Psoas muscle (tissue), 8 donors: ENCODE measurements around the gene ZDHHC11. TPM values are rescaled to one million over a fixed set of nuclear protein-coding genes. Genes with fewer than 3 reads are reported as not detected.

Source experiments
- ATAC-seq, 4 donors: fragments of 200-7000 bp; cut with Tn5 transposase; one replicate each; pipeline ENCODE4 v1.9.1; 2020; ENCODE audit warnings: moderate library complexity in 3 of 4, mild to moderate bottlenecking in 2 of 4
- DNase-seq, 2 donors: peaks; one replicate each; pipeline ENCODE4 v3.0.0-alpha.2; 2020
- H3K27ac ChIP-seq: fragments of 200-600 bp; one replicate; pipeline ENCODE4 v1.8.0; 2022
- H3K27me3 ChIP-seq, 3 donors: fragments of 200-600 bp in 1 of 3; one replicate each; pipeline versions ENCODE4 v1.6.1 to v1.8.0; 2013 to 2022; ENCODE audit warnings: low read length in 2 of 3, mild to moderate bottlenecking in 2 of 3, moderate library complexity in 1 of 3; ENCODE audit not compliant: insufficient read depth in 3 of 3
- H3K36me3 ChIP-seq, 2 donors: fragments of 200-600 bp in 1 of 2; one replicate each; pipeline versions ENCODE4 v1.6.1 to v1.8.0; 2013 to 2022; ENCODE audit warnings: low read depth in 1 of 2, mild to moderate bottlenecking in 1 of 2, moderate library complexity in 1 of 2; ENCODE audit not compliant: insufficient read depth in 1 of 2
- H3K4me1 ChIP-seq: fragments of 200-600 bp; one replicate; pipeline ENCODE4 v1.8.0; 2022
- H3K4me3 ChIP-seq: fragments of 200-600 bp; one replicate; pipeline ENCODE4 v1.8.0; 2022; ENCODE audit warnings: mild to moderate bottlenecking
- H3K9me3 ChIP-seq: fragments of 200-600 bp; one replicate; pipeline ENCODE4 v1.8.0; 2022
- CTCF ChIP-seq: fragments of 200-600 bp; IDR thresholded peaks from one replicate; pipeline ENCODE4 v1.8.0; 2022; ENCODE audit warnings: antibody characterized with exemption
- WGBS, 3 donors: extraction: QIAGEN DNeasy Blood & Tissue Kit; methylation state at CpG; one replicate each; pipeline versions ENCODE4 v1.1.6 to v1.1.7; 2013; 5-methylcytosine and 5-hydroxymethylcytosine counted together
- intact Hi-C, 2 donors: fragments of 100-400 bp; cut with DNase I; formaldehyde crosslinking; loops; one replicate each; pipeline versions ENCODE4 v1.11.0 to v1.14.2; 2022
- polyA plus RNA-seq, 3 donors: library from polyadenylated mRNA; stranded (reverse); fragments of 200-250 nt; gene quantifications; one replicate each; pipeline ENCODE4 v1.2.3, GENCODE V29; 2013
- total RNA-seq, 4 donors: library from RNA; stranded (reverse); fragmentation: NEBNext Ultra II Directional in 2 of 4; extraction: Animal tissue kit (Norgen Biotek cat#: 25700) in 2 of 4; gene quantifications; one replicate each; pipeline versions ENCODE4 v1.2.1 to v1.2.4, GENCODE V29; 2021 to 2023
- donor health status: healthy with polysubstance abuse.
- donor health status: DM: no; HTN: no; CAD: no; lungs with moderate emphysema.
- donor health status: Bipolar disorder and iron deficiency.
- donor health status: healthy.
- donor health status: DM: yes; HTN: yes; CAD: no.
- donor health status: DM: no; HTN: no; CAD: no.
- donor health status: DM: no; HTN: no; CAD: no.
- donor health status: DM: yes; HTN: yes; CAD: no.

ZDHHC11 gene
- total and polyA plus RNA-seq, 7 donors = 0.44 to 9.4 (median 1.8) TPM

DNA sequence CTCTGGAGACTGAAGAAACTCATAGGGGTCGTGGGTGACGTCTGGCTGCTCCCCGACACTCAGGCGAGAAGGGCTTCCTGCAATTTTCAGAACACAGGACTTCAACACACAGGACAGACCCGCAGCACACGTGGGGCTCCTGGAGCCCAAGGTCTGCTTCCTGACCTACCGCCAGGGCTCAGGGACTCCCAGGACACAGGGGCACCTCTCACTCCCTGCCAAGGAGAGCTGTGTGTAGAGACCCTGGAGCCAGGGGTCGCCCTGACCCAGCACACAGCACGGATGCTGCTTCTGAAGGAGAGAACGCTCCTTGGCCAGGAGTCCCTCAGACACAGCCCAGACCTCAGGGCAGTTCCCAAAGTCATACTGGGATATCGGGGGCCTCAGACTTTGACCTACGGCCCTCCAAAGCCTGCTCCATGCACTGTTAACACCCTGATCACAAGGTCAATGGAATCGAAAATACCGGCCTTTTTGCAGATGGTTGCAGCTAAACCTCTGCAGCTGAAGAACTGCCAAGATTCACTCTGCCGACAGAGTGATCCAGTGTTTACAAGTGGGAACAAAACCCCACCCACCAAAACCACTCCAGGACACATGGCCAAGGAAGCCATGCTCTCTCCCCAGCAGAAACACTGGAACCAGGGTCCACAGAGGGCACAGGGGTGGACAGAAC lies 13.8 kb upstream of the ZDHHC11 start:
- Histone ChIP-seq H3K9me3 (no peaks in the 10 kb centered on the region), H3K27ac (no peak overlapping the region), H3K27me3 (no peaks in the 10 kb centered on the region), H3K4me1 (no peaks in the 10 kb centered on the region), H3K36me3 (peaks cover 24 to 80% of the 10 kb centered on the region in 2 donors), H3K4me3 (no peak overlapping the region)
- 75 to 82% (median 78%) methylated on average over 15 of the region's 15 CpGs for WGBS, 3 donors
- peak; percentile 9 to 36 for DNase-seq
- ATAC-seq = no peak
- no peak for TF ChIP-seq CTCF
- intact Hi-C loops = no loop called here

DNA sequence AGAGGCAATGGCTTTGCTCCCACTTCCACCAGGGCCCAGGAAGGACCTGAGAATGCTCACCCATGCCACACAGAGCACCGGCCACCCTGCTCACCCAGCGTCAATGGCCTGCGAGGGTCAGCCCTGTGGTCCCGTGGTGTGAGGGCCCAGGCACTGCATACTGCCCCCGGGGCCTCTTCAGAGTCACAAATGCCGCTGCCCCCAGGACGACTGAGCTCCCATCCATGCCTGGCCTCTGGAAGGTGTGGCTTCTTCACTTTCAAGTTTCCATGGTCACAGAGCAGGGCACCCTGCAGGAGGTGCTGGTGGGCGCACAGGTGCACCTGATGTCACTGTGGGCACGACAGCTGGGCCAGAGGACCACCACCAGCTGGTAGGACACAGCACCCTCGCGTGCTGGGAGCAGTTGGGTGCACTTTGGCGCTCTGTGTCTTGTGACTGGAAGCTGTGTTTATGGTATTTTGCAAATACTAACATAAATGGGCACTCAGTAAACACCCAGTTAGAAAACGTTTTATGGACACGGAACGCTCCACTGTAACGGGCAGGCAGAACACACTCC lies 12.5 kb upstream of the ZDHHC11 start:
- Histone ChIP-seq H3K36me3 (peaks cover 23 to 67% of the 10 kb centered on the region in 2 donors), H3K4me1 (no peaks in the 10 kb centered on the region), H3K27me3 (no peaks in the 10 kb centered on the region), H3K4me3 (no peak overlapping the region), H3K9me3 (no peaks in the 10 kb centered on the region), H3K27ac (no peak overlapping the region)
- intact Hi-C loops = no loop called here
- DNase-seq = no peak
- 85 to 87% (median 86%) methylated on average over 16 of the region's 16 CpGs for WGBS, 3 donors
- peak in 1 of 4 donors; percentile 2 for ATAC-seq
- TF ChIP-seq CTCF = no peak

DNA sequence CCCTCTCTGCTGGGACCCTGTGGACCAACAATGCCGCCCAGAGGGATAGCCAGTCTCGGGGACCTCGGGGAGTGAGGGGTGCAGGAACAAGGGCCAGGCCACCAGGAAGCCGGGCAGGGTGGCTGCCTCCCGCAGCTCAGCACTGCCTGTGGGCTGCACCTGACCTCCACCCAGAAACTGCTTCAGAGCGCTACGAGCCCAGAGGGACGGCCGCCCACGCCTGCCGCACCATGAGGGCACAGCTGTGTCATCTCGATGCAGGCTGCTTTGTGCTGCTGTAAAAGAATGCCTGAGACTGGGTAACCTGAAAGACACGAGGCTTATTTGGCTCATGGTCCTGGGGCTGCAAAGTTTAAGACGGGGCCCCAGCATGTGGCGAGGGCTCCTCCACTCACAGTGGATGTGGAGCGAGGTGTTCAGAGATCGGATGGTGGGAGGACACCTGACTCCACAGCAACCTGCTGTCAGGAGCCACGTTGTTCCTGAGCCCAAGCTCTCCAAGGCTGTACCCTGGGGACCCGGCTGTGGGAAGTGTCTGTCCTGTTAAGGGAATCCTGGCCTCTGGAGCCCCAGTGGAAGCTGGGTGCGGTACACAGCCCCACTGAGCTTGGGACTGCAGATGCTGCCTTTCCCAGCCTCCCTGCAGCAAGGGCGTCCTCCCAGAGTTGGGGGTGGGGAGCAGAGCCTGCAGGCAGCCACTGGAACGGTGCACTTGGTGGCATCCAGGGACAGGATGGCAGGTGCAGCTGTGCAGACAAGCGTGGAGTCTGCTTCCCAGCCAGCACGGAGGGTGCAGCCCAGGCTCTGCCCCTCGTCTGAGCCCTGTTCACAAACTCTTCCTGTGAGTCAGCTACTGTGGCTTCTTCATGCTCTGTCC lies 11.8 kb upstream of the ZDHHC11 start:
- peak; percentile 37 to 76 (median 60) for ATAC-seq
- no peaks in the 10 kb centered on the region for H3K4me1 ChIP-seq
- intact Hi-C loops = no loop called here
- no peaks in the 10 kb centered on the region for H3K27me3 ChIP-seq
- H3K9me3 ChIP-seq = no peaks in the 10 kb centered on the region
- TF ChIP-seq CTCF = no peak
- WGBS, 3 donors = 64 to 75% (median 70%) methylated on average over 25 of the region's 25 CpGs
- peaks cover 20 to 60% of the 10 kb centered on the region in 2 donors for H3K36me3 ChIP-seq
- DNase-seq = peak in 1 of 2 donors; percentile 4
- no peak overlapping the region for H3K27ac ChIP-seq
- no peak overlapping the region for H3K4me3 ChIP-seq

GRCh38 chr5:861442-862366 lies 10.9 kb upstream of the ZDHHC11 start:
- Histone ChIP-seq H3K27me3 (no peaks in the 10 kb centered on the region), H3K36me3 (peaks cover 15 to 51% of the 10 kb centered on the region in 2 donors), H3K27ac (no peak overlapping the region), H3K4me1 (no peaks in the 10 kb centered on the region), H3K4me3 (no peak overlapping the region), H3K9me3 (no peaks in the 10 kb centered on the region)
- DNase-seq (peak in 1 of 2 donors; percentile 12), ATAC-seq (no peak)
- 86 to 89% (median 87%) methylated on average over 21 to 22 of the region's 22 CpGs for WGBS, 3 donors
- intact Hi-C loops = no loop called here
- TF ChIP-seq CTCF = no peak
